Central memory CD8-positive, alpha-beta T cell (primary cell): ENCODE results near the gene TBPL1.

ENCODE experiments used
- ATAC-seq: fragments of 150-1000 bp; cut with Tn5 transposase; replicated peaks from 2 replicates; pipeline ENCODE4 v1.10.0; 2022; ENCODE audit warnings: mild to moderate bottlenecking, moderate FRiP score, moderate number of reproducible peaks; ENCODE audit not compliant: poor library complexity, severe bottlenecking; ENCODE audit errors: extremely low read depth
- DNase-seq, 2 donors: peaks; one replicate each; pipeline ENCODE4 v3.0.0; 2021; ENCODE audit warnings: low spot score in 2 of 2
- H3K27ac Mint-ChIP-seq: one replicate; pipeline ENCODE4 v1.8.0; 2022; ENCODE audit warnings: low read depth, mild to moderate bottlenecking, moderate library complexity, mixed read lengths
- H3K27me3 Mint-ChIP-seq: one replicate; pipeline ENCODE4 v1.8.0; 2022; ENCODE audit warnings: mixed read lengths
- H3K36me3 Mint-ChIP-seq: one replicate; pipeline ENCODE4 v1.8.0; 2022; ENCODE audit warnings: mild to moderate bottlenecking, moderate library complexity, mixed read lengths; ENCODE audit not compliant: insufficient read depth
- H3K4me1 Mint-ChIP-seq: one replicate; pipeline ENCODE4 v1.8.0; 2022; ENCODE audit warnings: mixed read lengths
- H3K4me3 Mint-ChIP-seq: one replicate; pipeline ENCODE4 v1.8.0; 2022; ENCODE audit warnings: mild to moderate bottlenecking, moderate library complexity, mixed read lengths
- H3K9me3 Mint-ChIP-seq: one replicate; pipeline ENCODE4 v1.8.0; 2022; ENCODE audit warnings: mixed read lengths

TBPL1 gene

GRCh38 chr6:134005800-134006199 lies 52.8 kb downstream of the TBPL1 start:
- H3K4me1 Mint-ChIP-seq = no peaks in the 10 kb centered on the region
- ATAC-seq (no peak), DNase-seq (no peak)
- peaks cover 60% of the 10 kb centered on the region for H3K27me3 Mint-ChIP-seq
- peaks cover 1% of the 10 kb centered on the region for H3K36me3 Mint-ChIP-seq
- no peak overlapping the region for H3K27ac Mint-ChIP-seq
- no peak overlapping the region for H3K4me3 Mint-ChIP-seq
- no peaks in the 10 kb centered on the region for H3K9me3 Mint-ChIP-seq

GRCh38 chr6:134007077-134007476 lies 54.1 kb downstream of the TBPL1 start:
- ATAC-seq (no peak), DNase-seq (no peak)
- no peaks in the 10 kb centered on the region for H3K4me1 Mint-ChIP-seq
- H3K9me3 Mint-ChIP-seq = no peaks in the 10 kb centered on the region
- peaks cover 60% of the 10 kb centered on the region for H3K27me3 Mint-ChIP-seq
- no peak overlapping the region for H3K4me3 Mint-ChIP-seq
- no peak overlapping the region for H3K27ac Mint-ChIP-seq
- peaks cover 1% of the 10 kb centered on the region for H3K36me3 Mint-ChIP-seq

GRCh38 chr6:134009876-134010275 lies 56.9 kb downstream of the TBPL1 start:
- H3K27me3 Mint-ChIP-seq = peaks cover 52% of the 10 kb centered on the region
- ATAC-seq (no peak), DNase-seq (no peak)
- H3K4me3 Mint-ChIP-seq = no peak overlapping the region
- H3K9me3 Mint-ChIP-seq = no peaks in the 10 kb centered on the region
- H3K36me3 Mint-ChIP-seq = peaks cover 1% of the 10 kb centered on the region
- no peaks in the 10 kb centered on the region for H3K4me1 Mint-ChIP-seq
- no peak overlapping the region for H3K27ac Mint-ChIP-seq

- H3K36me3 Mint-ChIP-seq = peaks cover 1% of the 10 kb centered on the region
- no peak overlapping the region for H3K4me3 Mint-ChIP-seq
- peaks cover 54% of the 10 kb centered on the region for H3K27me3 Mint-ChIP-seq
- no peaks in the 10 kb centered on the region for H3K4me1 Mint-ChIP-seq
- no peaks in the 10 kb centered on the region for H3K9me3 Mint-ChIP-seq
- DNase-seq = no peak
- no peak overlapping the region for H3K27ac Mint-ChIP-seq
- no peak for ATAC-seq
Measured at GRCh38 chr6:134010400-134010799, 57.4 kb downstream of the TBPL1 start.

GRCh38 chr6:134010974-134011373 lies 58.0 kb downstream of the TBPL1 start:
- DNase-seq = no peak
- Mint-ChIP-seq H3K36me3 (peaks cover 1% of the 10 kb centered on the region), H3K9me3 (no peaks in the 10 kb centered on the region), H3K4me1 (no peaks in the 10 kb centered on the region), H3K4me3 (no peak overlapping the region), H3K27ac (no peak overlapping the region), H3K27me3 (peaks cover 49% of the 10 kb centered on the region)
- ATAC-seq = no peak

GRCh38 chr6:134014588-134015137 lies 61.6 kb downstream of the TBPL1 start:
- Mint-ChIP-seq H3K4me3 (no peak overlapping the region), H3K27me3 (peaks cover 57% of the 10 kb centered on the region), H3K4me1 (no peaks in the 10 kb centered on the region), H3K9me3 (no peaks in the 10 kb centered on the region), H3K36me3 (no peaks in the 10 kb centered on the region), H3K27ac (no peak overlapping the region)
- DNase-seq (no peak), ATAC-seq (no peak)

- Mint-ChIP-seq H3K9me3 (no peaks in the 10 kb centered on the region), H3K4me1 (no peaks in the 10 kb centered on the region), H3K4me3 (no peak overlapping the region), H3K36me3 (no peaks in the 10 kb centered on the region), H3K27me3 (peaks cover 49% of the 10 kb centered on the region), H3K27ac (no peak overlapping the region)
- DNase-seq (no peak), ATAC-seq (no peak)
Measured at GRCh38 chr6:134015719-134016557, 62.9 kb downstream of the TBPL1 start.

- ATAC-seq = no peak
- no peaks in the 10 kb centered on the region for H3K4me1 Mint-ChIP-seq
- no peak for DNase-seq
- no peaks in the 10 kb centered on the region for H3K9me3 Mint-ChIP-seq
- no peak overlapping the region for H3K4me3 Mint-ChIP-seq
- H3K27ac Mint-ChIP-seq = no peak overlapping the region
- H3K27me3 Mint-ChIP-seq = peaks cover 52% of the 10 kb centered on the region
- H3K36me3 Mint-ChIP-seq = no peaks in the 10 kb centered on the region
Measured at GRCh38 chr6:134016558-134016814, 63.5 kb downstream of the TBPL1 start.

- H3K4me3 Mint-ChIP-seq = no peak overlapping the region
- ATAC-seq = no peak
Measured at GRCh38 chr6:134020071-134020470, 67.0 kb downstream of the TBPL1 start.

GRCh38 chr6:134020543-134020942 lies 67.5 kb downstream of the TBPL1 start:
- Mint-ChIP-seq H3K36me3 (no peaks in the 10 kb centered on the region), H3K4me3 (no peak overlapping the region), H3K27me3 (peaks cover 36% of the 10 kb centered on the region), H3K4me1 (no peaks in the 10 kb centered on the region), H3K27ac (no peak overlapping the region), H3K9me3 (no peaks in the 10 kb centered on the region)
- ATAC-seq (no peak), DNase-seq (no peak)

More at GRCh38 chr6:134020071-134020470, 67.0 kb downstream of the TBPL1 start:
- no peak for DNase-seq
- Mint-ChIP-seq H3K27me3 (peaks cover 40% of the 10 kb centered on the region), H3K9me3 (no peaks in the 10 kb centered on the region), H3K27ac (no peak overlapping the region), H3K36me3 (no peaks in the 10 kb centered on the region), H3K4me1 (no peaks in the 10 kb centered on the region)

- H3K36me3 Mint-ChIP-seq = no peaks in the 10 kb centered on the region
- H3K4me1 Mint-ChIP-seq = no peaks in the 10 kb centered on the region
- H3K27me3 Mint-ChIP-seq = peaks cover 36% of the 10 kb centered on the region
- H3K27ac Mint-ChIP-seq = no peak overlapping the region
- H3K4me3 Mint-ChIP-seq = no peak overlapping the region
- DNase-seq (no peak), ATAC-seq (no peak)
- H3K9me3 Mint-ChIP-seq = no peaks in the 10 kb centered on the region
Measured at GRCh38 chr6:134020968-134021367, 67.9 kb downstream of the TBPL1 start.

GRCh38 chr6:134021396-134022122 lies 68.5 kb downstream of the TBPL1 start:
- no peak overlapping the region for H3K4me3 Mint-ChIP-seq
- H3K27ac Mint-ChIP-seq = no peak overlapping the region
- DNase-seq (no peak), ATAC-seq (no peak)
- peaks cover 36% of the 10 kb centered on the region for H3K27me3 Mint-ChIP-seq
- no peaks in the 10 kb centered on the region for H3K4me1 Mint-ChIP-seq
- no peaks in the 10 kb centered on the region for H3K36me3 Mint-ChIP-seq
- no peaks in the 10 kb centered on the region for H3K9me3 Mint-ChIP-seq

GRCh38 chr6:134022650-134023049 lies 69.6 kb downstream of the TBPL1 start:
- Mint-ChIP-seq H3K27ac (no peak overlapping the region), H3K4me3 (no peak overlapping the region), H3K4me1 (no peaks in the 10 kb centered on the region), H3K36me3 (no peaks in the 10 kb centered on the region), H3K27me3 (peaks cover 36% of the 10 kb centered on the region), H3K9me3 (no peaks in the 10 kb centered on the region)
- DNase-seq (no peak), ATAC-seq (no peak)
